Progenitor cell of endocrine pancreas (in vitro differentiated cells): ENCODE measurements around the gene SLC25A41. TPM values are rescaled to one million over a fixed set of nuclear protein-coding genes. Genes with fewer than 3 reads are reported as not detected.

Experiments used
- DNase-seq: peaks from one replicate; pipeline ENCODE4 v3.0.0; 2021; ENCODE audit warnings: low spot score; ENCODE audit not compliant: unreplicated experiment
- H3K27ac Mint-ChIP-seq: 2 replicates; pipeline ENCODE4 v1.8.0; 2021; ENCODE audit warnings: mild to moderate bottlenecking, moderate library complexity, mixed read lengths
- H3K27me3 Mint-ChIP-seq: 2 replicates; pipeline ENCODE4 v1.8.0; 2021; ENCODE audit warnings: mixed read lengths
- H3K36me3 Mint-ChIP-seq: 2 replicates; pipeline ENCODE4 v1.8.0; 2022; ENCODE audit warnings: mixed read lengths; ENCODE audit not compliant: insufficient read depth
- H3K4me1 Mint-ChIP-seq: 2 replicates; pipeline ENCODE4 v1.8.0; 2021; ENCODE audit warnings: low read depth, mixed read lengths
- H3K4me3 Mint-ChIP-seq: 2 replicates; pipeline ENCODE4 v1.8.0; 2021; ENCODE audit warnings: low read depth, mild to moderate bottlenecking, moderate library complexity, mixed read lengths
- H3K9me3 Mint-ChIP-seq: 2 replicates; pipeline ENCODE4 v1.8.0; 2021; ENCODE audit warnings: low read depth, mixed read lengths
- total RNA-seq: library from RNA; stranded (reverse); gene quantifications from 2 replicates; pipeline ENCODE4 v1.2.1, GENCODE V29; 2021
- TF ChIP-seq, protein P1 (sequence below): fragments of 200-600 bp; sonication (generic); IDR thresholded peaks from one replicate; pipeline ENCODE4 v1.5.0; 2021; ENCODE audit warnings: antibody characterized with exemption, mild to moderate bottlenecking; ENCODE audit not compliant: unreplicated experiment

The SLC25A41 gene
- total RNA-seq, 1 donor from 2014 or later = 1.4 TPM

DNA sequence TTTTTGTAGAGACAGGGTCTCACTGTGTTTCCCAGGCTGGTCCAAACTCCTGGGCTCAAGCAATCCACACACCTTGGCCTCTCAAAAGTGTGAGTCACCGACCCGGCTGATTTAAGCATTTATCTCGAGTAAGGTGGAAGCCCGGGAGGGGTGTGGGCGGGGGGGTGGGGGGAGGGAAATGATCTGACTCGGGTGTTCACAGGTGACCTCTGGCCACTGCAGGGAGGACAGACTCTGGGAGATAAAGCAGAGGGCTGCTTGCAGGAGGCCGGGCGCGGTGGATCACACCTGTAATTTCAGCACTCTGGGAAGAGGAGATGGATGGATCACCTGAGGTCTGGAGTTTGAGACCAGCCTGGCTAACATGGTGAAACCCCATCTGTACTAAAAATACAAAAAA, 40.1 kb upstream of the SLC25A41 start:
- H3K27me3 Mint-ChIP-seq = peaks cover 12% of the 10 kb centered on the region
- H3K9me3 Mint-ChIP-seq = no peaks in the 10 kb centered on the region
- TF ChIP-seq, protein P1, sequence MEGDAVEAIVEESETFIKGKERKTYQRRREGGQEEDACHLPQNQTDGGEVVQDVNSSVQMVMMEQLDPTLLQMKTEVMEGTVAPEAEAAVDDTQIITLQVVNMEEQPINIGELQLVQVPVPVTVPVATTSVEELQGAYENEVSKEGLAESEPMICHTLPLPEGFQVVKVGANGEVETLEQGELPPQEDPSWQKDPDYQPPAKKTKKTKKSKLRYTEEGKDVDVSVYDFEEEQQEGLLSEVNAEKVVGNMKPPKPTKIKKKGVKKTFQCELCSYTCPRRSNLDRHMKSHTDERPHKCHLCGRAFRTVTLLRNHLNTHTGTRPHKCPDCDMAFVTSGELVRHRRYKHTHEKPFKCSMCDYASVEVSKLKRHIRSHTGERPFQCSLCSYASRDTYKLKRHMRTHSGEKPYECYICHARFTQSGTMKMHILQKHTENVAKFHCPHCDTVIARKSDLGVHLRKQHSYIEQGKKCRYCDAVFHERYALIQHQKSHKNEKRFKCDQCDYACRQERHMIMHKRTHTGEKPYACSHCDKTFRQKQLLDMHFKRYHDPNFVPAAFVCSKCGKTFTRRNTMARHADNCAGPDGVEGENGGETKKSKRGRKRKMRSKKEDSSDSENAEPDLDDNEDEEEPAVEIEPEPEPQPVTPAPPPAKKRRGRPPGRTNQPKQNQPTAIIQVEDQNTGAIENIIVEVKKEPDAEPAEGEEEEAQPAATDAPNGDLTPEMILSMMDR = no peak
- H3K4me1 Mint-ChIP-seq = peaks cover 10% of the 10 kb centered on the region
- H3K4me3 Mint-ChIP-seq = no peak overlapping the region
- H3K36me3 Mint-ChIP-seq = peaks cover 2% of the 10 kb centered on the region
- H3K27ac Mint-ChIP-seq = peak overlapping the region; percentile 41
- DNase-seq = no peak

DNA sequence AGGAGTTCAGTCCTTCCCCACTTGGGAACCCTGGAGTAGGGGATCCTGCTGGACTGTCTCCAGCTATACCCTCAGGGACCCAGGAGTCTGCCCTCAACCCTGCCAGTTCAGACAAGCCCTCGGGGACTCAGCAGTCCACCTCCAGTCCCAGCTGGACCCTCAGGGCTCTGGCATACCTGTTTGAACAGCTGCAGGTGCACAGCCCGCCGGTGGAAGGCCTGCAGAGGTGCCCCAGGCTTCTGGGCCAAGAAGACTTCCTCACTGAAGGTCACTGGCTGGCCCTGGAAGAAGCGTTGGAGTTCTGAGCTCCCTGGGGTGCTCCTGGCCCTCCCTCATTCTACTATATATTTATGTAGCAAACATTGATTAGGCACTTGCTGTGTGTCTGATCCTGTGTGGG, 39.1 kb upstream of the SLC25A41 start:
- H3K4me1 Mint-ChIP-seq = peaks cover 10% of the 10 kb centered on the region
- H3K4me3 Mint-ChIP-seq = no peak overlapping the region
- DNase-seq = no peak
- peaks cover 7% of the 10 kb centered on the region for H3K36me3 Mint-ChIP-seq
- TF ChIP-seq, protein P1 = no peak
- no peak overlapping the region for H3K27ac Mint-ChIP-seq
- H3K27me3 Mint-ChIP-seq = peaks cover 12% of the 10 kb centered on the region
- no peaks in the 10 kb centered on the region for H3K9me3 Mint-ChIP-seq

DNA sequence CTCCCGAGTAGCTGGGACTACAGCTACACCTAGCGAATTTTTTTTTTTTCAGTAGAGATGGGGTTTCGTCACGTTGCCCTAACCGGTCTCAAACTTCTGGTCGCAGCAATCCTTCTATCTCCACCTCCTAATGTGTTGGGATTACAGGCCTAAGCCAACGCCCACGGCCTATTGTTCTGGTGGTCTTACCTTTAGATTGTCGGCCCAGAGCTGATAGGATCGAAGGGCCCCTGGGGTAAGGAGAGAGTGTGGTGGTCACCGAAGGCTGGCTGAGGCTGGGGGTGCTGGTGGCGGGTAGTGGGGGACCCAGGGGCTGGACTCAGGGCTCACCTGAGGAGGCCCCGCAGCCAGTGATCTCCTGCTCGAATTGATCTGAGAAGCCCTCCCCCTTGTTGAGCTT, 37.5 kb upstream of the SLC25A41 start:
- no peak overlapping the region for H3K27ac Mint-ChIP-seq
- TF ChIP-seq, protein P1 = no peak
- H3K27me3 Mint-ChIP-seq = peaks cover 8% of the 10 kb centered on the region
- no peaks in the 10 kb centered on the region for H3K9me3 Mint-ChIP-seq
- no peak for DNase-seq
- peaks cover 10% of the 10 kb centered on the region for H3K4me1 Mint-ChIP-seq
- H3K36me3 Mint-ChIP-seq = peaks cover 11% of the 10 kb centered on the region
- no peak overlapping the region for H3K4me3 Mint-ChIP-seq

DNA sequence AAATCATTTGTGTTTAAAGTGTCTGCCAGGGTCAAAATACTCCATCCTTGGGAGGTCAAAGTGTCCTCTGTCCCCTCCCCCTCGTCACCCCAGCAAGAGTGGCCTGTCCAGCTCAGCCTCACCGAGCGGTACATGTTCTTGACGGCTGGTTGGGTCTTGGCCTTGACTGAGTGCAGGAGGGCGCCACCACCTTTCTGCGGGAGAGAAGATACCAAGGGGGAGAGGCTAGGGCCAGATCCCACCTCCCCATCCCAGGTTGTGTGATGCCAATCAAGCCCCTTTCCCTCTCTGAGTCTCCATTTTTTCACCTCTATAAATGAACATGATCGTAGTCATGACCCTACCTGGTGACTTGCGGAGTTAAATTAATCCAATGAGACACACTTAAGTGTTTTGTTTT, 36.6 kb upstream of the SLC25A41 start:
- no peak for DNase-seq
- Mint-ChIP-seq H3K27me3 (peaks cover 3% of the 10 kb centered on the region), H3K36me3 (peaks cover 13% of the 10 kb centered on the region), H3K4me1 (peaks cover 16% of the 10 kb centered on the region), H3K27ac (no peak overlapping the region), H3K9me3 (no peaks in the 10 kb centered on the region), H3K4me3 (no peak overlapping the region)
- TF ChIP-seq, protein P1 = no peak

DNA sequence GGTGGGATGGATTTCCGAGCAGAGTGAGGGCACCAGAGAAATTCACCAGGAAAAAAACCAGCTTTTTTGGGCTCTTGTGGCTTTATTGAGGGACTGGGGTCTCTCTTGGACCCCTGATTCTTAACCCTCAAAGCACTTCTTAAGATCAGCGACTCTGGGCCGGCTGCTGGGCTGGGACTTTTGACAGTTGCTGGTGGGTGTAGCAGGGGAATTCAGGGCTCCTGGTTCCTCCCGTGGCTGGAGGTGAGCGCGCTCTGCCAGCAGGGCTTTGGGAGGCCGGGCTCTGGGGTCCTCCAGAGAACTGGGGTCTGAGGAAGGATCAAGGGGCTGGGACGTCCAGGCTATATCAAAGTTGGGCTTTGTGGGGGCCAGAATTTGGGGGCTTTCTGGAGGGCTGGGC, 33.8 kb upstream of the SLC25A41 start:
- TF ChIP-seq, protein P1 = no peak
- peaks cover 22% of the 10 kb centered on the region for H3K4me1 Mint-ChIP-seq
- no peak for DNase-seq
- no peak overlapping the region for H3K27ac Mint-ChIP-seq
- H3K36me3 Mint-ChIP-seq = peaks cover 13% of the 10 kb centered on the region
- no peak overlapping the region for H3K4me3 Mint-ChIP-seq
- H3K9me3 Mint-ChIP-seq = no peaks in the 10 kb centered on the region
- H3K27me3 Mint-ChIP-seq = no peaks in the 10 kb centered on the region
